Panc1 (cell line): ENCODE results near the gene PPP2R2B. TPM values are rescaled to one million over a fixed set of nuclear protein-coding genes. Genes with fewer than 3 reads are reported as not detected.

Experiments
- ATAC-seq: fragments of 200-7000 bp; cut with Tn5 transposase; 2 replicates; pipeline ENCODE4 v1.9.1; 2020; ENCODE audit warnings: mild to moderate bottlenecking, moderate library complexity
- BruUV-seq: library from RNA; stranded (reverse); fragments of 400-500 nt; replicated peaks from 2 replicates; lab custom pipeline; 2021; lab: Mats Ljungman, UMichigan
- CTCF ChIA-PET: fragments of 300-600 bp; sonication (Branson Sonifier 250); formaldehyde crosslinking; loops from one replicate; lab custom pipeline; 2022; ENCODE audit warnings: antibody characterized with exemption; lab: Charles Lee
- POLR2A ChIA-PET: fragments of 300-600 bp; sonication (Branson Sonifier 250); formaldehyde crosslinking; loops from one replicate; lab custom pipeline; 2022; ENCODE audit warnings: antibody characterized with exemption; lab: Charles Lee
- DNase-seq: peaks from one replicate; pipeline ENCODE4 v3.0.0-alpha.2; 2010; ENCODE audit warnings: low read depth, low spot score
- H3K27ac ChIP-seq: 2 replicates; pipeline ENCODE4 v1.5.1; 2011; ENCODE audit warnings: mild to moderate bottlenecking, low read length, inconsistent platforms
- H3K27me3 ChIP-seq: fragments of 200-500 bp; sonication (Bioruptor generic); 2 replicates; pipeline ENCODE4 v1.6.0; 2014; ENCODE audit warnings: low read length, inconsistent platforms; ENCODE audit not compliant: control insufficient read depth, insufficient read depth
- H3K36me3 ChIP-seq: fragments of 200-500 bp; sonication (Bioruptor generic); 2 replicates; pipeline ENCODE4 v1.5.1; 2014; ENCODE audit warnings: inconsistent platforms, mild to moderate bottlenecking, low read length, moderate library complexity; ENCODE audit not compliant: control insufficient read depth, insufficient read depth
- H3K4me1 ChIP-seq: 2 replicates; pipeline ENCODE4 v1.5.1; 2011; ENCODE audit warnings: inconsistent platforms, mild to moderate bottlenecking, low read length, moderate library complexity; ENCODE audit not compliant: control insufficient read depth, insufficient read depth
- H3K4me3 ChIP-seq, 2 experiments: 2 replicates each; pipeline ENCODE4 v1.5.1; 2011 to 2012; ENCODE audit warnings: low read depth in 2 of 2, low read length in 2 of 2, mild to moderate bottlenecking in 2 of 2, inconsistent platforms in 1 of 2, moderate library complexity in 1 of 2
- H3K9me3 ChIP-seq: fragments of 200-500 bp; sonication (Bioruptor generic); 2 replicates; pipeline ENCODE4 v1.5.1; 2014; ENCODE audit warnings: low read depth, mild to moderate bottlenecking, inconsistent platforms, low read length, moderate library complexity; ENCODE audit not compliant: control insufficient read depth, insufficient read depth
- CTCF ChIP-seq: fragments of 450-650 bp; IDR thresholded peaks from 2 replicates; pipeline ENCODE4 v1.5.1; 2017; ENCODE audit warnings: mild to moderate bottlenecking
- POLR2AphosphoS5 ChIP-seq: IDR thresholded peaks from 2 replicates; pipeline ENCODE4 v1.6.1; 2012; ENCODE audit warnings: mild to moderate bottlenecking, low read depth, low read length, moderate library complexity
- SIN3A ChIP-seq: IDR thresholded peaks from 2 replicates; pipeline ENCODE4 v1.6.1; 2012; ENCODE audit warnings: low read depth, mild to moderate bottlenecking, low read length, moderate library complexity, borderline replicate concordance; ENCODE audit not compliant: insufficient read depth
- TCF7L2 ChIP-seq: IDR thresholded peaks from 2 replicates; pipeline ENCODE4 v1.6.1; 2011; ENCODE audit warnings: mild to moderate bottlenecking, low read depth, low read length, inconsistent platforms
- in situ Hi-C: cut with HindIII; loops from 2 replicates; pipeline ENCODE4 v1.10.0; 2016; ENCODE audit warnings: low sequenced_read_pairs, low pct_unique_long_range_greater_than_20kb
- intact Hi-C: fragments of 100-400 bp; cut with micrococcal nuclease; formaldehyde crosslinking; loops from one replicate; pipeline ENCODE4 v1.10.0; 2022; ENCODE audit not compliant: unreplicated experiment
- total RNA-seq: library from RNA; stranded (reverse); gene quantifications from one replicate; pipeline ENCODE4 v1.2.1, GENCODE V29; 2021; ENCODE audit not compliant: unreplicated experiment
- TF ChIP-seq, protein P1 (sequence below), 2 experiments: IDR thresholded peaks; 2 replicates each; pipeline ENCODE4 v1.6.1; 2011 to 2012; ENCODE audit warnings: low read depth in 2 of 2, control low read depth in 1 of 2, low read length in 1 of 2, mild to moderate bottlenecking in 1 of 2, moderate library complexity in 1 of 2; ENCODE audit not compliant: insufficient read depth in 1 of 2

Gene PPP2R2B
- total RNA-seq, 1 experiment from 2014 or later, result 8.8 TPM

DNA sequence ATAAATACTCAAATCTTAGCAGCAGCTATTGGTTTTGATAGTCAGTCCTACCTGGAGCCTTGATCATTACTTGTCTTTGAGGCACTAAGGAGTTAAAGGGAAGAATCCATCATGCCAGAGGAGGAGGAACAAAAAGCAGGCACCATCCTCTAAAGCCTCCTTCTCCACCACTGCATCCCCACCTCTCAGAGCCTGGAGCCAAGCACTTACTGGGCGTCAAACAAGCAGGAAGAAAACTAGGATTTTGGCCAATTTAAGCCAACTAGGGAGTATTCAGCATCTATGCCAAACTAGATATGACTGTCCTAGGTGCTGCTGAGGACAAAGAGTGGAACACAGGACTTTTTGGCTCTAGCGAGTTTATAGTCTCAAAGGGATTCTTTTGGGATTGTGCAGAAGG, 152.5 kb downstream of the PPP2R2B start:
- no peak overlapping the region for H3K27ac ChIP-seq
- ChIA-PET CTCF (no interaction called here), POLR2A (no interaction called here)
- no peak for DNase-seq
- H3K27me3 ChIP-seq, result no peaks in the 10 kb centered on the region
- no peak for ATAC-seq
- H3K36me3 ChIP-seq, result no peaks in the 10 kb centered on the region
- TF ChIP-seq SIN3A, result no peak
- intact Hi-C loops, result no loop called here
- in situ Hi-C loops, result no loop called here
- H3K9me3 ChIP-seq, result peaks cover 2% of the 10 kb centered on the region; the same call in 1 of the 2 replicates
- BruUV-seq, result no TSS peak
- H3K4me1 ChIP-seq, result peaks cover 3% of the 10 kb centered on the region
- no peak overlapping the region for H3K4me3 ChIP-seq

GRCh38 chr5:146725025-146725424, 153.5 kb downstream of the PPP2R2B start:
- ATAC-seq (no peak), DNase-seq (no peak)
- TF ChIP-seq TCF7L2 (no peak), POLR2AphosphoS5 (no peak), SIN3A (no peak), CTCF (no peak)
- TF ChIP-seq, protein P1, sequence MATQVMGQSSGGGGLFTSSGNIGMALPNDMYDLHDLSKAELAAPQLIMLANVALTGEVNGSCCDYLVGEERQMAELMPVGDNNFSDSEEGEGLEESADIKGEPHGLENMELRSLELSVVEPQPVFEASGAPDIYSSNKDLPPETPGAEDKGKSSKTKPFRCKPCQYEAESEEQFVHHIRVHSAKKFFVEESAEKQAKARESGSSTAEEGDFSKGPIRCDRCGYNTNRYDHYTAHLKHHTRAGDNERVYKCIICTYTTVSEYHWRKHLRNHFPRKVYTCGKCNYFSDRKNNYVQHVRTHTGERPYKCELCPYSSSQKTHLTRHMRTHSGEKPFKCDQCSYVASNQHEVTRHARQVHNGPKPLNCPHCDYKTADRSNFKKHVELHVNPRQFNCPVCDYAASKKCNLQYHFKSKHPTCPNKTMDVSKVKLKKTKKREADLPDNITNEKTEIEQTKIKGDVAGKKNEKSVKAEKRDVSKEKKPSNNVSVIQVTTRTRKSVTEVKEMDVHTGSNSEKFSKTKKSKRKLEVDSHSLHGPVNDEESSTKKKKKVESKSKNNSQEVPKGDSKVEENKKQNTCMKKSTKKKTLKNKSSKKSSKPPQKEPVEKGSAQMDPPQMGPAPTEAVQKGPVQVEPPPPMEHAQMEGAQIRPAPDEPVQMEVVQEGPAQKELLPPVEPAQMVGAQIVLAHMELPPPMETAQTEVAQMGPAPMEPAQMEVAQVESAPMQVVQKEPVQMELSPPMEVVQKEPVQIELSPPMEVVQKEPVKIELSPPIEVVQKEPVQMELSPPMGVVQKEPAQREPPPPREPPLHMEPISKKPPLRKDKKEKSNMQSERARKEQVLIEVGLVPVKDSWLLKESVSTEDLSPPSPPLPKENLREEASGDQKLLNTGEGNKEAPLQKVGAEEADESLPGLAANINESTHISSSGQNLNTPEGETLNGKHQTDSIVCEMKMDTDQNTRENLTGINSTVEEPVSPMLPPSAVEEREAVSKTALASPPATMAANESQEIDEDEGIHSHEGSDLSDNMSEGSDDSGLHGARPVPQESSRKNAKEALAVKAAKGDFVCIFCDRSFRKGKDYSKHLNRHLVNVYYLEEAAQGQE (IDR thresholded peaks at IDR 0.05; ENCODE audit: insufficient read depth in 1 of 2, low read depth in 2 of 2, low read length in 1 of 2), result no peak
- H3K27me3 ChIP-seq, result no peaks in the 10 kb centered on the region
- H3K27ac ChIP-seq, result no peak overlapping the region
- H3K9me3 ChIP-seq, result peaks cover 2% of the 10 kb centered on the region; the same call in 1 of the 2 replicates
- CTCF ChIA-PET, result no interaction called here
- H3K4me3 ChIP-seq, result no peak overlapping the region
- no peaks in the 10 kb centered on the region for H3K36me3 ChIP-seq
- H3K4me1 ChIP-seq, result peaks cover 3% of the 10 kb centered on the region
- no TSS peak for BruUV-seq
- in situ Hi-C loops, result no loop called here
- POLR2A ChIA-PET, result no interaction called here
- intact Hi-C loops, result no loop called here

DNA sequence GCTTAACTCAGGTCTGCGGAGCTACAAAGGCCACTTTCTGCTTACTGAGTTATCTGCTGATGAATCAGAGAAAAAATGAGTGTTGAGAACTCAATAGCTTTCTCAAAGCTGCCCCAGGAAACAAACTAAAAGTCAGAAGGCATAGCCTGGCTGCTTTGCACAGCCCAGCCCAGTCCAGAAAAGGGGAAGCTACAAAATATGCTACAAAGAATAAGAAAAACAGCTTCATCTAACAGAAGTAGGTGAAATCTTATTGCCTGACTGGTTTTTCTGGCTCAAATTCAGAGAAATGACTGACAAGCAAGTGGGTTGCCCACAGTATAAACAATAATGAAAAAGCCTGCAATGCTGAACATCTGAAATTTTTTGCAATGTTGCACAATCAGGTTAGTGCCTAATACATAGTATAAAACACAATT, 156.2 kb downstream of the PPP2R2B start:
- ATAC-seq, result no peak
- TF ChIP-seq SIN3A (no peak), TCF7L2 (no peak), CTCF (no peak), POLR2AphosphoS5 (no peak)
- TF ChIP-seq, protein P1 (IDR thresholded peaks at IDR 0.05; ENCODE audit: insufficient read depth in 1 of 2, low read depth in 2 of 2, low read length in 1 of 2), result no peak
- no peak overlapping the region for H3K4me3 ChIP-seq
- CTCF ChIA-PET, result no interaction called here
- BruUV-seq, result no TSS peak
- in situ Hi-C loops, result no loop called here
- no peaks in the 10 kb centered on the region for H3K36me3 ChIP-seq
- H3K27me3 ChIP-seq, result no peaks in the 10 kb centered on the region
- DNase-seq, result no peak
- no peak overlapping the region for H3K27ac ChIP-seq
- peaks cover 3% of the 10 kb centered on the region for H3K4me1 ChIP-seq
- POLR2A ChIA-PET, result no interaction called here
- peaks cover 2% of the 10 kb centered on the region; the same call in 1 of the 2 replicates for H3K9me3 ChIP-seq
- intact Hi-C loops, result no loop called here
